Measurements from ENCODE around the gene COMMD6.

The COMMD6 gene

DNA sequence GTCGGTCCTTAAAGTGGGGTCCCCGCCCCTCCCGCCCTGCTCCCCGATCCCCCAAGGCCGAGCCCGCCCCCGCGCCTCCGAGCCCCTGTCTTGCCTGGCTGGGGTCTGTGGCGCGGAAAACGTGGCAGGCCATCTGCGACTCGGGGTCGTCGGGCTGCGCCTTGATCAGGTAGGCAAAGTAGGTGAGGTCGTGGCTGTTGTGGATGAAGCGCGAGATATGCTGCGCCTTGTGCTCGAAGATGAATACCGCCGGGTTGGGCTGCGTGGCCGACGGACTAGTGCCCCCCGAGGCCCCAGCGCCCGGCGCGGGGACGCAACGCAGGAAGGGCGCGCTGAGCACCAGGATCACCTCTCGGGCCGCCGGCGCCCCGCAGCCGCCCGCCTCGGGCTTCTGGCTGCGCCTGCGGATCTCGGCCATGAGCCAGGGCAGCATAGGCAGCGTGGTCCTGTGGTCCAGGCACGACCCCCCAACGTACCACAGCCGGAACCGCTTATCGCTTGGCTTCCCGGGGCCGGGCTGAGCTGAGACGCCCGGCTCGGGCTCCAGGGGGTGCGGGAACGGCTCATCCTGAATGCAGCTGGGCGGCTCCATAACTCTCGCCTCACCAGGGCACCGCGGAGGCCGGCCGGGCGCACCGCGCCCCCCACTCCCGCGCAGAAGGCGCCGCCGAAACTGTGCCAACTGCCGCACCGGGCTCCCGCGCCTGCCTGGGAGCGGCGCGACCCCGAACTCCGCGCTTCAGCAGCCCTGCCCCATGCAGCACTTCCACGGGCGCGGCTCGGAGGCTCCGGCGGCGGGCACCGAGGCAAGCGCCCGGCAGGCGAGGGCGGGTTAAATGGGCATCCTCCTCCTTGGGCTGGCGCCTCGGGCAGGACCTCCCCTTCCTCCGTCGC is 56.2 kb downstream of the COMMD6 start:
- peaks cover 12% of the 10 kb centered on the region; the same call in 1 of the 2 replicates for H3K4me1 ChIP-seq (ENCODE audit: control insufficient read depth, insufficient read depth, low read length)
- peak overlapping the region; percentile 29; the same call in 1 of the 2 replicates for H3K27ac ChIP-seq (ENCODE audit: low read depth, low read length)
- peak overlapping the region; percentile 79 for H3K4me3 ChIP-seq (ENCODE audit: low read depth, low read length)
- H3K27me3 ChIP-seq (ENCODE audit: control insufficient read depth, insufficient read depth, low read length), result peaks cover 12% of the 10 kb centered on the region; the same call in 1 of the 2 replicates
- H3K9ac ChIP-seq (ENCODE audit: low read length), result peak overlapping the region; percentile 65
- no peaks in the 10 kb centered on the region for H3K9me3 ChIP-seq (ENCODE audit: control insufficient read depth, insufficient read depth, low read depth, low read length)
- no peaks in the 10 kb centered on the region for H3K36me3 ChIP-seq (ENCODE audit: control insufficient read depth, insufficient read depth, low read length)

DNA sequence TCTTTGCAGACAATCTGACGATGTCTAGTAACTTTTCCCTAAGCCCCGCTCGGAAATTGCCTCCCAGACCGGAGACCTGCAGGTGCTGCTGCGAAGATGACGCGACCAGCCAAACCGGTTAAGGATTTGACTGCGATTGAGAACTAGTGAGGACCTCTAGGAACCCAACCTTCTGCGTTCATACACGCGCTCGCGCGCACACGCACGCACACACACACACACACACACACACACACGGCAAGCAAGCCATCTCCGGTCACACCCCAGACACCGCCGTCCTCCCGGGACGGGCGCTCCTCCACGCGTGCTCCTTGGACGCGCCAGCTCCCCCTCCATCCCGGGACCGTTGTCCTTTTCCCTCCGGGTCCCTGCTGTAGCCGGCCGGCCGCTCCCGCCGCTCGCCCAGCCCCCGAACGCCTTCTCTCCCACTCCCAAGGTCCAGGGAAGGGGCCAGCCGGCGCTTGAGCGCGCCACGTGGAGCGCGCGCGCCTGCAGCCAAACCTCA is 56.9 kb downstream of the COMMD6 start:
- H3K27ac ChIP-seq (ENCODE audit: low read depth, low read length), result no peak overlapping the region
- peak overlapping the region; percentile 79 for H3K4me3 ChIP-seq (ENCODE audit: low read depth, low read length)
- no peaks in the 10 kb centered on the region for H3K36me3 ChIP-seq (ENCODE audit: control insufficient read depth, insufficient read depth, low read length)
- H3K9me3 ChIP-seq (ENCODE audit: control insufficient read depth, insufficient read depth, low read depth, low read length), result no peaks in the 10 kb centered on the region
- peaks cover 6% of the 10 kb centered on the region; the same call in 1 of the 2 replicates for H3K4me1 ChIP-seq (ENCODE audit: control insufficient read depth, insufficient read depth, low read length)
- H3K27me3 ChIP-seq (ENCODE audit: control insufficient read depth, insufficient read depth, low read length), result peaks cover 12% of the 10 kb centered on the region; the same call in 1 of the 2 replicates
- H3K9ac ChIP-seq (ENCODE audit: low read length), result peak overlapping the region; percentile 43

DNA sequence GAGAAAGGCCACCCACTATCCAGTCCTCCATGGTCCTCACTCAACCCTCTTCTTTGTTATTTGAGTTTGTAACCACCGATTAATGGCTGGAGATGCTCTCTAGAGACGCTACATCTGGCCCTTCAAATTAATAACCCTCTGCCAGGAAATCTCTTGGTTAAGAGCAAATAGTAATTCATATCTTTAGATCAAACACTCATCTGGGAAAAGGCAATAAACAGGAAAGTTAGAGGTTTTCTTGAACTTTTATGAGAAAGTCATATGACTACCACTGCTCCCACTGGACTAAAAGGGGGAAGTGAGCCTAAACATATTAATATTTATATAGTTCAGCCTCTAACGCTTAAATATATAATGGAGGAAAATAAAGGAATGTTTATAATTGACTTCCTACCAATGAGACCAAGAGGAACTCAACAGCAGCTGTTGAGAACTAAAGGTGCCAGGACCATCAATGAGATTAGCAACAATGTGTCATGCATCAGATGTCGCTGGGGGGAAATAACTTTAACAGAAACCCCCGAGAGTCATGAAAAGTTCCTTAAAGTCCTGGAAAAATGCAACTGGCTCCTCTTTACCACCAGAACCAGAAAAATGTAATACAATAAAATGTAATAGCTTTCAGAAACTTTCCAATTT is 58.4 kb downstream of the COMMD6 start:
- Histone ChIP-seq H3K9ac (ENCODE audit: low read length) (no peak overlapping the region), H3K4me1 (ENCODE audit: control insufficient read depth, insufficient read depth, low read length) (no peaks in the 10 kb centered on the region), H3K36me3 (ENCODE audit: control insufficient read depth, insufficient read depth, low read length) (no peaks in the 10 kb centered on the region), H3K27ac (ENCODE audit: low read depth, low read length) (no peak overlapping the region), H3K4me3 (ENCODE audit: low read depth, low read length) (no peak overlapping the region), H3K27me3 (ENCODE audit: control insufficient read depth, insufficient read depth, low read length) (peaks cover 12% of the 10 kb centered on the region; the same call in 1 of the 2 replicates), H3K9me3 (ENCODE audit: control insufficient read depth, insufficient read depth, low read depth, low read length) (no peaks in the 10 kb centered on the region)

DNA sequence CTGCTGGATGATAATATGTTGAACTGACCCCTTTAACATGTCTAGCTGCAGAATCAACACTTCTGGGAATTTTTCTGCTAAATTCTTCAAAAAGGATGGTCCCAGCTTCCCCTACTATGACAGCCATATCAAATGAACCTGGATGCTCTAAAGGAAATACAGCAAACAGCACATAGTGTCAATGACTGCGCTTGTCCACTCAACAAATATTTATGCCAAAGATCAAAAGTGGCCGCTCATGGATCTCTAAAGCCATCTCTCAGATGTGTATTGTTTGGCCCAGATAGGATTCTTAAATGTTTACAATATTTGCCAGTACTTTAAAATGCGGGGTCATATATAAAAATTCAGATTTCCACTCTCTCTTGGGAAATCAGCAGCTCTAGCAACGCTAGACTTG is 59.0 kb downstream of the COMMD6 start:
- Histone ChIP-seq H3K27ac (ENCODE audit: low read depth, low read length) (no peak overlapping the region), H3K4me1 (ENCODE audit: control insufficient read depth, insufficient read depth, low read length) (no peaks in the 10 kb centered on the region), H3K36me3 (ENCODE audit: control insufficient read depth, insufficient read depth, low read length) (no peaks in the 10 kb centered on the region), H3K9ac (ENCODE audit: low read length) (no peak overlapping the region), H3K4me3 (ENCODE audit: low read depth, low read length) (no peak overlapping the region), H3K9me3 (ENCODE audit: control insufficient read depth, insufficient read depth, low read depth, low read length) (no peaks in the 10 kb centered on the region), H3K27me3 (ENCODE audit: control insufficient read depth, insufficient read depth, low read length) (peaks cover 12% of the 10 kb centered on the region; the same call in 1 of the 2 replicates)

Measured in HUES6 (cell line).